Activated naive CD8-positive, alpha-beta T cell treated with anti-CD3 and anti-CD28 coated beads, Interleukin-2, amount 50 U/mL, for 24 hours (primary cell): Measurements from ENCODE around the gene L1CAM.

Experiments used
- ATAC-seq: fragments of 150-1000 bp; cut with Tn5 transposase; one replicate; pipeline ENCODE4 v1.10.0; 2021
- DNase-seq: peaks from one replicate; pipeline ENCODE4 v3.0.0; 2021
- H3K27ac Mint-ChIP-seq: one replicate; pipeline ENCODE4 v1.8.0; 2021; ENCODE audit warnings: mild to moderate bottlenecking, mixed read lengths
- H3K27me3 Mint-ChIP-seq: one replicate; pipeline ENCODE4 v1.8.0; 2021; ENCODE audit warnings: mixed read lengths
- H3K36me3 Mint-ChIP-seq: one replicate; pipeline ENCODE4 v1.8.0; 2021; ENCODE audit warnings: low read depth, mixed read lengths
- H3K4me1 Mint-ChIP-seq: one replicate; pipeline ENCODE4 v1.8.0; 2021; ENCODE audit warnings: mixed read lengths
- H3K4me3 Mint-ChIP-seq: one replicate; pipeline ENCODE4 v1.8.0; 2021; ENCODE audit warnings: mild to moderate bottlenecking, moderate library complexity, mixed read lengths
- H3K9me3 Mint-ChIP-seq: one replicate; pipeline ENCODE4 v1.8.0; 2021; ENCODE audit warnings: mixed read lengths

The L1CAM gene

DNA sequence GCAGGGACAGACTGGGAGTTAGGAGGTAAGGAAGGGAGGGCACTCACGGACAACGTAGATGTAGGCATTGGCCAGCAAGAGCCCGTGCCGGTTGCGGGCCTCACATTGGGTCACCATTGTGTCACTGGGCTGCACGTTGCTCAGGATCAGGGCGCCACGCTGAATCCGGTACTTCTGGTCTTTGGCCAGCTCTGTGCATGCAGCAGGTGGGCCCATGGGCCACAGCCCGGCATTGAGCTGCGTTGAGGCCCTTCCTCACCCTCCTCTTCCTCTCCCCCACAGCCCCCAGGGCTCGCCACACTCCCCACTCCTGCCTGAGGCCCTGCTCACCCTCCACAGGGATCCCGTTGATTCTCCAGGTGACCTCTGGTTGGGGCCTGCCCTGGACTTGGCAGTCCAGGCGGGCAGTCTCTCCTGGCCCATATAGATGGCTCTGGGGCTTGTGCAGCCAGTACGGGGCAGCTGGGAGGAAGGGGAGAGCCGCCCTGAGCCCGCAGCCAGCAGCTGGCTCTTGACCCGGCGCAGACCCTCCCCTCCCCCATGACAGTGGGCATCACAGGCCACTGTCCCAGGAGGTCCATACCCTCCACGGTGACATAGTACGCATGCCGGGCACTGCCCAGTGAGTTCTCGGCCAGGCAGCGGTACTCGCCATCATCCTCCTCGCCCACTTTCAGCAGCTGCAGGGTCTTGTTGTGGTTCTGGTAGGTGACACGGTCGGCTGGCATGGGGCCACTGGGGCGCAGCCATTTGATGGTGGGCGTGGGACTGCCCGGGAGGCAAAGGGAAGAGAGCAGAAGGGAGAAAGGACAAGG lies 16.3 kb downstream of the L1CAM start:
- Mint-ChIP-seq H3K9me3 (no peaks in the 10 kb centered on the region), H3K4me1 (no peaks in the 10 kb centered on the region), H3K4me3 (no peak overlapping the region), H3K36me3 (no peaks in the 10 kb centered on the region), H3K27ac (no peak overlapping the region), H3K27me3 (no peaks in the 10 kb centered on the region)
- DNase-seq (no peak), ATAC-seq (no peak)

DNA sequence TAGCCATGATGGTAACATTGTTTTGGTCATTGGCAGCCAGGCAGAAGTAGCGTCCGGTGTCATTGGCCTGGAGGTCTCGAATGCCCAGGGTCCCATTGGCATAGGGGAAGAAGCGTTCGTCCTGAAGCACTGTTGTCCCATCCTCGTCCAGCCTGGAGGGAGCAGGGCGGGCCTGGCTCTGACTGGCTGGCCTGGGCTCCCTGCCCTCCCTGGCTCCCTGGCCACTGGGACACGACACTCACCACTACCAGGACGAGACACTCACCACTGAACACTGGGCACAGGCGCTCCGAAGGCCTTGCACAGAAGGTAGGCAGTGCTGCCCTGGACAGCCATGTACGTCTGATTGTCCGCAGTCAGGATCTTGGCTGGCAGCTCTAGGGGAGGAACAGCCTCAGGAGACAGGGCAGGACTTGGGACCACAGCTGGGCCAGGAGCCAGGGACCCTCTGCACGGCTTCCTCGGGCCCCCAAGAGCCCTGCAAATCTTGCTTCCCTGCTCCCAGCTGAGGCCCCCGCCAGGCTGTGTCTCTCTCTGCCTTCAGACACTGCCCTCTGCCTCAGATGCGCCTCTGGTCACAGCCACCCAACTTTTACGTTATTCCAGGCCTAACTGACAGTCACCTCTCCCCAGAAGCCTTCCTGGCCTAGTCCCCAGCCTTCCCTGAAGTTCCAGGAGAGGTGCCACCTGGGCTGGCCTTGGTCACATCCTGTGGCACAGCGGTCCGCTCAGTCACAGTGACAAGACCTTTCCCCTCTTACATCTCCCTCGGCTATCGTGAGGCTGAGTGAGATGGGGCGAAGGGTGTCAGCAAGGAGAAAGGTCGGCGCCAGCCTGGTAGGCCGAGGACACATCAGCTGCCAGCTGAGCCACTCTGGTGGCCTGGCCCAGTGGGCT lies 17.1 kb downstream of the L1CAM start:
- DNase-seq: no peak
- Mint-ChIP-seq H3K4me3 (no peak overlapping the region), H3K36me3 (no peaks in the 10 kb centered on the region), H3K27me3 (no peaks in the 10 kb centered on the region), H3K4me1 (no peaks in the 10 kb centered on the region), H3K27ac (no peak overlapping the region), H3K9me3 (no peaks in the 10 kb centered on the region)
- ATAC-seq: no peak

DNA sequence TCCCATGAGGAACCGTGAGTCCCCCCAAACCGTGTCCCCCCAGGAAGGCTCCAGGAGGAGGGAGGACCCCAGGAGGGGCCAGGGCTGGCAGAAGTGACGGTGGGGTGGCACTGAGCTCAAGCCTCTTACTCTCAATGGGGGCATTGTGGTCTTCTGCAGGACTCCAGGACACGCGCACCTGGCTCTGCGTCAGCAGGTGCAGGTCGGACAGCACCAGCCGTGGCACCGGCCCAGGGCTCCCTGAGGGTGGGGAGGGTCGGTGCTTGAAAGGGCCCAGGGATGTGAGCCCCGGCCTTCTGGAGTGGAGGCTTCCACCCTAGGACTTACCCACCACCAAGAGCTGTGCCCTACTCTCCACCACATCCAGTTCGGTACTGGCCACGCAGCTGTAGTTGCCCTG lies 18.3 kb downstream of the L1CAM start:
- Mint-ChIP-seq H3K27me3 (no peaks in the 10 kb centered on the region), H3K27ac (no peak overlapping the region), H3K4me3 (no peak overlapping the region), H3K36me3 (no peaks in the 10 kb centered on the region), H3K4me1 (no peaks in the 10 kb centered on the region), H3K9me3 (no peaks in the 10 kb centered on the region)
- no peak for DNase-seq
- no peak for ATAC-seq

DNA sequence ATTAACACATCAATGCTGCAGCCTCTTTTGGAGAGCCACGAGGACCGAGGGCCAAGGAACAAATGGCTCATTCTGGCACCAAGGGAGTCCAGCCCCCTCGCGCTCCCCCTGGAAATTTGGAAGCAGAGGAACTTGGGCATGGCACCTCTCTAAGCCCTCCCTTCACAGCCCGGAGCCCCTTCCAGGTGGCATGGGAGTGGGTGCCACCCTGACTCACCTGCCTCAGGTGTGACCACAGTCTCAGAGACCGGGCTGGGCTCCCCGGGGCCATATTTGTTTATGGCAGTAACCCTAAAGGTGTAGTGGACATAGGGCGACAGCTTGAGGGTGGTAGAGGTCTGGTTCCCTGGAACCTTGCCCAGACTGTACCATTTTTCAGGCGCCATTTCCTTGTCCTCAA lies 18.8 kb downstream of the L1CAM start:
- no peak overlapping the region for H3K4me3 Mint-ChIP-seq
- H3K27me3 Mint-ChIP-seq: no peaks in the 10 kb centered on the region
- H3K9me3 Mint-ChIP-seq: no peaks in the 10 kb centered on the region
- DNase-seq (no peak), ATAC-seq (no peak)
- no peaks in the 10 kb centered on the region for H3K36me3 Mint-ChIP-seq
- H3K27ac Mint-ChIP-seq: no peak overlapping the region
- H3K4me1 Mint-ChIP-seq: no peaks in the 10 kb centered on the region

DNA sequence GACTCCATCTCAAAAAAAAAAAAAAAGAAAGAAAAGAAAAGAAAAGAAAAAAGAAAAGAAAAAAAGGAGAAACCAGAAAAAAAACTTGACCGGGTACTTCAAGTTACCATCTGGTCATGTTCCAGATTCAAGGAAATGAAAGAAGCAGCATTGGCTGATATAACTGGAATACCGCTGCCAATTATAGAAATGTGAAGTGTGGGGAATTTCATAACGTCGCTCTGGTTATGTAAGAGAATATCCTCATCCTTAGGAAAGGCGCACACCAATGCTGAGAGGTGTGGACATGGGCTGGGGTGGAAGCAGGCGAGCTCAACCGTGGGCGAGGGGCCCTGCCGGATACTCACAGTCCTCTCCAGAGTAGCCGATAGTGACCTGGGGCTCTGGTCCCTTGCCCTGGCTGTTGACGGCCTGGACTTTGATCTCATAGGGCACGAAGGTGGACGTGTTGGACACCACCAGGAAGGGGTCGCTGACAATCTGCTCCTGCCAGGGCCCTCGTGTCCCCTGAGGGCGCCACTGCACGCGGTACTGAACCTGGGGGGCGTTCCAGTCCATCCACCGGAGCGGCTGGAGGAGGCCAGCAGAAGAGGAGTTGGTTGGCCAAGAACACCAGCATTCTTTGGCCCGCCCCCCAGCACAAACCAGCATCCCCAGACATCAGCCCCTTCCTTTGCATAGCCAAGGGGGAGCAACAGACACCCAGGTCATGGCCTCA lies 19.5 kb downstream of the L1CAM start:
- Mint-ChIP-seq H3K4me1 (no peaks in the 10 kb centered on the region), H3K36me3 (no peaks in the 10 kb centered on the region), H3K4me3 (no peak overlapping the region), H3K27ac (no peak overlapping the region), H3K9me3 (no peaks in the 10 kb centered on the region), H3K27me3 (no peaks in the 10 kb centered on the region)
- ATAC-seq (no peak), DNase-seq (no peak)

DNA sequence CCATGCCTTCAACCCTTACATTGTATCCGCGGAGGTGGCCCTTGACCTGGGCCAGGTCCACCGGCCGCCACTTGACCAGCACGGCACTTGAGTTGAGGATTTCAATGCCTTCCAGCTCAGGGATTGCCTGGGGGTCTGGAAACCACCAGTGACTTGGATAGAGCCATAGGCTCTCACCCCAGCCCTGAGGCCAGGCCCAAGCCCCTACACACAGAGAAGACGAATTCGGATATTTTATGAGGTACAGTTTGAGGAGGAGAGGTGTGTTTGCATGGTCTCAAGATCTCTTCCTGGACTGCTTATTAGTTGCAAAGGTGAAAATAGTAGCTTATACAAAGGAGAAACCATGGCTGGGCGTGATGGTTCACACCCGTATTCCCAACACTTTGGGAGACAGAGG lies 20.3 kb downstream of the L1CAM start:
- Mint-ChIP-seq H3K4me3 (no peak overlapping the region), H3K27ac (no peak overlapping the region), H3K4me1 (no peaks in the 10 kb centered on the region), H3K36me3 (no peaks in the 10 kb centered on the region), H3K9me3 (no peaks in the 10 kb centered on the region), H3K27me3 (no peaks in the 10 kb centered on the region)
- DNase-seq (no peak), ATAC-seq (no peak)

DNA sequence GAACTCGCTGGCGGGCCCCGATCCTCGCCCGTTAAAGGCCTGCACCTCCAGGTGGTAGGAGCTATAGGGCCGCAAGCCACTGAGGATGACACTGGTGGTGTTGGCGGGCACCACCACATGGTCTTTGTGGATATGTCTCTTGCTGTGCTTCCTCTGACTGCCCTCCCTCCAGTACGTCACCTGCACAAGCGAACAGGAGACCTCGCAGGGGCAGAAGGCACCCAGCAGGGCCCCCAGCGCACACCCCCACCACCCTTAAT lies 20.7 kb downstream of the L1CAM start:
- Mint-ChIP-seq H3K9me3 (no peaks in the 10 kb centered on the region), H3K4me3 (no peak overlapping the region), H3K27me3 (no peaks in the 10 kb centered on the region), H3K36me3 (no peaks in the 10 kb centered on the region), H3K4me1 (no peaks in the 10 kb centered on the region), H3K27ac (no peak overlapping the region)
- ATAC-seq (no peak), DNase-seq (no peak)

DNA sequence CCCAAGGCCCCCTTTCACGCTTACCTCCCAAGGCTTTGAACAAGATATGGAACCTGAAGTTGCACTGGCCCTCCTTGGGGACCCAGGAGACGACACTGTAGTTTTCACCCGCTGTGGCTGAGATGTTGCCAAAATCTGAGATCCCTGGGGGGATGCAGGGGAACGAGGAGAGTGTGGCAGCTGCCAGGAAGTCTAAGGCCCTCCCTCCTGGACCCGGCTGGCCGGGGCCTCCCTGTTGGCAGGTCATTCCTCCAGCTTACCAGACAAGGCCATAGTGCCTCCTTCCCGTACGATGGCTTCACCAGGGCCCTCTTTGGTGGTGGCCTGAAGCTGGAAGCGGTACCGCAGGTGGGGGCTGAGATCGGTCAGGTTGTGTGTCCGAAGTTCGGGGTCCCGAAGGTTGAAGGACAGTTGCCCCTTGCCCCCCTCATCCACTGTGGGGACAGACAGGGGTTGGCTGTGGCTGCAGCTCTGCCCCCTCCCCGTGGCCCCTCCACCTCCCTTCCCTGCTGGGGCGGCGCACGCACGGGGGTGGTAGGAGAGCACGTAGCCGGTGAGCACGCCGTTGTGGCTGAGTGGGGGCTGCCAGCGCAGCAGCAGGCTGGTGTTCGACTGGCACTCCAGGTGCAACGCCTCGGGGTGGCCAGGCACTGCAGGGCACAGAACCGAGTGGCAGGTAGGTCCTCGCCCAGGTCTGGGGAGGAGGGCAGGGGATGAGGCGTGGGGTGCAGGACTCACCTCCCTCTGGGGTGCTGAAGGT lies 21.2 kb downstream of the L1CAM start:
- H3K36me3 Mint-ChIP-seq: no peaks in the 10 kb centered on the region
- H3K4me1 Mint-ChIP-seq: no peaks in the 10 kb centered on the region
- no peaks in the 10 kb centered on the region for H3K27me3 Mint-ChIP-seq
- no peaks in the 10 kb centered on the region for H3K9me3 Mint-ChIP-seq
- no peak overlapping the region for H3K4me3 Mint-ChIP-seq
- H3K27ac Mint-ChIP-seq: no peak overlapping the region
- DNase-seq (no peak), ATAC-seq (no peak)

DNA sequence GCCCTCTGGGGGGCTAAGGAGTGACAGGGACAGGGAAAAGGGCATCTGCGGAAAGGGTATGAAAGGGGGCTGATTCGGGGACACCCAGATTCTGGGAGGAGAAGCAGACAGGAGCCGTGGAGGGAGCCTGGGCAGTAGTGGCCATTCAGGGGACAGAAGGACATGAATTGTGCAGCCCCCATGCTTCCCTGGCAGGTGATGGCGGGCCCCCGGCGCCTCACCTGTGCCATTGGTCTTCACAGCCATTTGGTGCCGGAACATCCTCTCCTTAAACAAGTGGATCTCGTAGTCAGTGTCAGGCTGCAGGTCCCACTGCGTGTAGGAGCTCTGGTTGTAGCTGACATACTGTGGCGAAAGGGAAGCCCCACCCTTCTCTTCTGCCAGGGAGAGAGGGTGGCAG lies 21.9 kb downstream of the L1CAM start:
- no peak for ATAC-seq
- H3K9me3 Mint-ChIP-seq: no peaks in the 10 kb centered on the region
- no peaks in the 10 kb centered on the region for H3K4me1 Mint-ChIP-seq
- DNase-seq: no peak
- no peak overlapping the region for H3K27ac Mint-ChIP-seq
- H3K36me3 Mint-ChIP-seq: no peaks in the 10 kb centered on the region
- H3K4me3 Mint-ChIP-seq: no peak overlapping the region
- peaks cover 2% of the 10 kb centered on the region for H3K27me3 Mint-ChIP-seq

DNA sequence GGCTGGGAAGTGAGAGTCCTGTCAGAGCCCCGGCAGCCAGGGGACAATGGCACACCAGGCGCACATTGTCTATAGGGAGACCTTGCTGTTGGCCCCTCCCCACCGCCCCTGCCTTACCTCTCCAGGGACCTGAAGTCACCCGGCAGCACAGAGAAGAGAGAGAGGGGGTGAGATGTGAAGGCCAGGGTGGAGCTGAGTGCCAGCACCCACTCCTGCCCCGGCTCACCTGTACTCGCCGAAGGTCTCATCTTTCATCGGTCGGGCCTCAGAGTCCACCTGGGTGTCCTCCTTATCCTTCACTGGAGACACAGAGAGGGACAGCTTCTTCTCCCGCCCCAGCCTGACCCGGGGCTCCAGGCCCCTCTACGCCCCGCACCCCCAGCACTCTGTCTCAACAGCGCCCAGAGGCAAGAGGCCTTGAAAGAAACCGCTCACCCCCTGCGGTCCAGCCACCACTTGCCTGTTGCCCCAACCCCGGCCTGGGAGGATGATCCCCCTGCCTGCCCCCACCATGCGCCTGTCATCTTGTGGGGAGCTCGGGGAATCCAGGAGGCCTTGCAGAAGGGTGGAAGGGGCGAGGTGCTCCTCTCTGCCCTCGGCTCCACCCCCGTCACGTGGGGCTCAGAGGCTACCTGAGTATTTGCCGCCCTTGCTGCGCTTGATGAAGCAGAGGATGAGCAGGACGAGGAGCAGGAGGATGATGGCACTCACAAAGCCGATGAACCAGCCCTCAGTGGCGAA lies 22.6 kb downstream of the L1CAM start:
- no peaks in the 10 kb centered on the region for H3K9me3 Mint-ChIP-seq
- no peaks in the 10 kb centered on the region for H3K4me1 Mint-ChIP-seq
- no peaks in the 10 kb centered on the region for H3K36me3 Mint-ChIP-seq
- H3K4me3 Mint-ChIP-seq: no peak overlapping the region
- no peak for DNase-seq
- H3K27ac Mint-ChIP-seq: no peak overlapping the region
- no peak for ATAC-seq
- H3K27me3 Mint-ChIP-seq: peaks cover 2% of the 10 kb centered on the region

DNA sequence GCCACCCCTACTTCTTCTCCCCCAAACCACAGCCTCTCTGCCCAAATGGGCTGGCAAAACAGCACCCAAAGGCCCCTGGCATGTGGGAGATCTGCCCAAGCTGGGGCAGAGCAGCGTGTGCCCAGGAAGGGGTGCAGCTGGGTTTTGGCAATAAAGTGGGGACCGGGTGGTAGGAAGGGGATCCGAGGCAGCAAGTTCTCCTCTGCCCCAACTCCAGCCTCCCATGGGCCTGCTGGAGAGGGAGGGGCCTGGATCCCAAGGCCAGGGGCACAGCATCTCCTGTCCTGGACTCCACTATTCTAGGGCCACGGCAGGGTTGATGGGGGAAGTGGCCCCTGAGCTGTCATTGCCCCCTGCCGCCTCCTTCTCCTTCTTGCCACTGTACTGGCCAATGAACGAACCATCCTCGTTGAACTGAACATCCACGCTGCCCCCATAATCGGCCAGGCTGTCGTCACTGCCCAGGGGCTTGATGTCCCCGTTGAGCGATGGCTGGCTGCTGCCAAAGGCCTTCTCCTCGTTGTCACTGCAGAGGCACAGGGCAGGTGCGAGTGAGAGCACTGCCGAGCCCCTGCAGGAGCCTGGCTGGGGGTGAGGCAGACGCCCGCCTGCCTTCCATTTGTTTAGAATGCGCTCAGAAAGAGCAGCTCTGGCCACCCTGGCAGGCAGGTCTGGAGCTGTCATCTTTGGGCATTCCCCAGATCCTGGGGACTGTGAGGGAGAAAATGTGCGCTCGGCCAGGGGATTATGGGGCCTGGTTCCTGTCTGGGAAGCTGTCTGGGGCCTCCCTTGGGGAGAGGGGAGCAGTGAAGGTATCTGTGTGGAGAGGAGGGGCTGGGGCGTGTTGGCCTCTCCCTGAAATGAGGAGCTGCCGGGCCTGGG lies 23.4 kb downstream of the L1CAM start:
- ATAC-seq (no peak), DNase-seq (no peak)
- Mint-ChIP-seq H3K4me1 (no peaks in the 10 kb centered on the region), H3K4me3 (no peak overlapping the region), H3K36me3 (no peaks in the 10 kb centered on the region), H3K27ac (no peak overlapping the region), H3K27me3 (peaks cover 2% of the 10 kb centered on the region), H3K9me3 (no peaks in the 10 kb centered on the region)

DNA sequence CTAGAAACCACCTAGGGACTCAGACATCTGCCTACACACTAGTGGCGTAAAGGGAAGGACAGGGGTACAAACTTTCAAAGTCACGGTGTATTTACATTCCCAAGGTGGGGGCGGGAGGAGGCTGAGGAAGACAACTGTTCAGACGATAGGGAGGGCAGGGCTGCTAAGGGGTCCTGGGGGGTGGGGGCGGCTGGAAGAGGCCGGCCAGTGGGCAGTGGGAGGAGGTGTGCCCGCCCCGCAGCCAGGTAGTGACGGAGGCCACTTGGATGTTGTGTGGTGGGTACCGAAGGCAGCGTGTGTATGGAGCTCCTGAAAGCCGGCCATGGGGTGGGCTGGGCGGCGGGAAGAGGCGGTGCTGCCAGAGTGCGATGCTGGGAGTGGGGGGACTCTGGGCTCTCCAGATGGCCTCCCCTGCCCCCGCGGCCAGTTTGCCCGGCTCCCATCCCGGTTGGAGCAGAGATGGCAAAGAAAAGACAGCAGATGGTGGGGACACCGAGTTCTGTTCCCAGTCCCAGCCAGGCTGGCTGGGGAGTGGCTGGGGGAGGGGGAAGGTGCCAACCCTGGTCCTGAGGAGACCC lies 24.2 kb downstream of the L1CAM start:
- no peak for ATAC-seq
- Mint-ChIP-seq H3K4me3 (no peak overlapping the region), H3K27me3 (peaks cover 2% of the 10 kb centered on the region), H3K27ac (no peak overlapping the region), H3K4me1 (peaks cover 5% of the 10 kb centered on the region), H3K36me3 (no peaks in the 10 kb centered on the region), H3K9me3 (no peaks in the 10 kb centered on the region)
- DNase-seq: no peak

DNA sequence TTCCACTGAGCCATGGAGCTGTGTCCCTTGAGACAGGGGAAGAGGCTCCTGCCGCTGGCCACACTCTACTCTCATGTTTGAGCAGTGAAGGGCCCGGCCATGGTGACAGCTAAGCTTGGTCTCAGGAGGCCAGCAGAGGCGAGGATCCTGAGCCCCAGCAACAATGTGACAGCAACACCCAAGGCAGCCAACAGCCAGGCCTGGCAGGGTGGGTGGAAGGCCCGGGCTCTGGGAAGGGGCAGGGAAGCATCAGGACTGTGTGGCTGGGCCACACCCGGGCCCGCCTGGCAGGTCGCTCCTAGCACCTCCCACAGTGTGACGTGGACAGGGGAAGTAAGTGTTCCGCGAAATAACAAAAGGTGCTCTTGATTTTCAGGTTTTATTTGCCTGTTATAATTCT lies 24.8 kb downstream of the L1CAM start:
- H3K36me3 Mint-ChIP-seq: no peaks in the 10 kb centered on the region
- ATAC-seq (no peak), DNase-seq (no peak)
- no peak overlapping the region for H3K4me3 Mint-ChIP-seq
- peaks cover 2% of the 10 kb centered on the region for H3K27me3 Mint-ChIP-seq
- H3K4me1 Mint-ChIP-seq: peaks cover 5% of the 10 kb centered on the region
- H3K27ac Mint-ChIP-seq: no peak overlapping the region
- H3K9me3 Mint-ChIP-seq: no peaks in the 10 kb centered on the region
